Neural cell (in vitro differentiated cells): Measurements from ENCODE around the gene PHLDA2. TPM values are rescaled to one million over a fixed set of nuclear protein-coding genes. Genes with fewer than 3 reads are reported as not detected.

Source experiments
- H2AFZ ChIP-seq: fragments of 200-600, 300-800 bp; sonication (generic), shearing (Covaris generic); 2 replicates; pipeline ENCODE4 v1.6.0; 2014; ENCODE audit warnings: low read depth, mild to moderate bottlenecking, antibody characterized with exemption, low read length, moderate library complexity
- H3F3A ChIP-seq: fragments of 200-600 bp; shearing (Covaris generic); 2 replicates; pipeline ENCODE4 v1.6.1; 2016; ENCODE audit warnings: mild to moderate bottlenecking, moderate library complexity, mixed read lengths, antibody characterized with exemption, low read length; ENCODE audit not compliant: insufficient read depth, poor library complexity, severe bottlenecking
- H3K27ac ChIP-seq: fragments of 200-600, 300-800 bp; sonication (generic), shearing (Covaris generic); 2 replicates; pipeline ENCODE4 v1.5.1; 2014; ENCODE audit warnings: mild to moderate bottlenecking, low read length, moderate library complexity
- H3K27me3 ChIP-seq: fragments of 300-800, 200-600 bp; sonication (generic), shearing (Covaris generic); 2 replicates; pipeline ENCODE4 v1.6.0; 2014; ENCODE audit warnings: mild to moderate bottlenecking, low read depth, low read length, moderate library complexity; ENCODE audit not compliant: insufficient read depth
- H3K36me3 ChIP-seq: fragments of 300-800, 200-600 bp; sonication (generic), shearing (Covaris generic); 2 replicates; pipeline ENCODE4 v1.5.1; 2014; ENCODE audit warnings: mild to moderate bottlenecking, antibody characterized with exemption, low read length, moderate library complexity; ENCODE audit not compliant: insufficient read depth
- H3K4me2 ChIP-seq: fragments of 300-800, 200-600 bp; sonication (generic), shearing (Covaris generic); 2 replicates; pipeline ENCODE4 v1.6.0; 2014; ENCODE audit warnings: mild to moderate bottlenecking, low read length
- H3K4me3 ChIP-seq: fragments of 300-800, 200-600 bp; sonication (generic), shearing (Covaris generic); 2 replicates; pipeline ENCODE4 v1.5.1; 2014; ENCODE audit warnings: mild to moderate bottlenecking, low read length, moderate library complexity
- H3K79me2 ChIP-seq: fragments of 200-600 bp; shearing (Covaris generic); replicated peaks from 2 replicates; pipeline ENCODE4 v1.6.0; 2014; ENCODE audit warnings: mild to moderate bottlenecking, low read length, moderate library complexity; ENCODE audit not compliant: insufficient read depth
- H3K9ac ChIP-seq: fragments of 300-800, 200-600 bp; sonication (generic), shearing (Covaris generic); 2 replicates; pipeline ENCODE4 v1.6.1; 2016; ENCODE audit warnings: mild to moderate bottlenecking, low read length, mixed read lengths
- H3K9me2 ChIP-seq: fragments of 200-600 bp; shearing (Covaris generic); 2 replicates; pipeline ENCODE4 v1.6.1; 2016; ENCODE audit warnings: mild to moderate bottlenecking, low read length, mixed read lengths; ENCODE audit not compliant: insufficient read depth
- H3K9me3 ChIP-seq: fragments of 200-600, 300-800 bp; sonication (generic), shearing (Covaris generic); 2 replicates; pipeline ENCODE4 v1.6.1; 2016; ENCODE audit warnings: mild to moderate bottlenecking, mixed run types, low read length, moderate library complexity, mixed read lengths
- H4K20me1 ChIP-seq: fragments of 200-600 bp; shearing (Covaris generic); 2 replicates; pipeline ENCODE4 v1.6.1; 2016; ENCODE audit warnings: mild to moderate bottlenecking, mixed run types; ENCODE audit not compliant: insufficient read depth
- CTCF ChIP-seq: fragments of 450-650 bp; IDR thresholded peaks from 2 replicates; pipeline ENCODE4 v1.5.1; 2014; ENCODE audit warnings: antibody characterized with exemption, mild to moderate bottlenecking, moderate library complexity; ENCODE audit not compliant: poor library complexity, severe bottlenecking
- EP300 ChIP-seq: fragments of 450-650 bp; conservative IDR thresholded peaks from 2 replicates; pipeline ENCODE4 v1.6.1; 2014; ENCODE audit warnings: antibody characterized with exemption, mild to moderate bottlenecking, moderate library complexity; ENCODE audit not compliant: poor library complexity, severe bottlenecking
- EZH2 ChIP-seq: fragments of 200-600, 300-800 bp; shearing (Covaris generic), sonication (generic); IDR thresholded peaks from 2 replicates; pipeline ENCODE4 v1.6.1; 2014; ENCODE audit warnings: antibody characterized with exemption, low read length, borderline replicate concordance, mild to moderate bottlenecking; ENCODE audit not compliant: insufficient read depth, poor library complexity, severe bottlenecking
- MXI1 ChIP-seq: fragments of 450-650 bp; conservative IDR thresholded peaks from 2 replicates; pipeline ENCODE4 v1.6.1; 2014; ENCODE audit warnings: antibody characterized with exemption, mild to moderate bottlenecking; ENCODE audit not compliant: poor library complexity, severe bottlenecking
- POLR2AphosphoS5 ChIP-seq: IDR thresholded peaks from 2 replicates; pipeline ENCODE4 v1.6.1; 2012
- RAD21 ChIP-seq: fragments of 450-650 bp; conservative IDR thresholded peaks from 2 replicates; pipeline ENCODE4 v1.6.1; 2014; ENCODE audit warnings: antibody characterized with exemption, mild to moderate bottlenecking, moderate library complexity
- REST ChIP-seq: IDR thresholded peaks from 2 replicates; pipeline ENCODE4 v1.6.1; 2012; ENCODE audit warnings: borderline replicate concordance
- SMC3 ChIP-seq: fragments of 450-650 bp; conservative IDR thresholded peaks from 2 replicates; pipeline ENCODE4 v1.6.1; 2014; ENCODE audit warnings: antibody characterized with exemption, mild to moderate bottlenecking, moderate library complexity; ENCODE audit not compliant: poor library complexity
- TAF1 ChIP-seq: IDR thresholded peaks from 2 replicates; pipeline ENCODE4 v1.6.1; 2012; ENCODE audit warnings: low read depth
- polyA plus RNA-seq: library from polyadenylated mRNA; depleted of rRNA; stranded (reverse); fragments of >200 nt; gene quantifications from 2 replicates; pipeline ENCODE4 v1.2.3, GENCODE V29; 2014

PHLDA2 gene
- polyA plus RNA-seq, 1 donor from 2014 or later, result not detected

GRCh38 chr11:2950825-2951224 is 21.6 kb upstream of the PHLDA2 start:
- H3K27me3 ChIP-seq, result no peaks in the 10 kb centered on the region
- peaks cover 5% of the 10 kb centered on the region for H3K36me3 ChIP-seq
- no peak overlapping the region for H3K4me2 ChIP-seq

GRCh38 chr11:2949920-2950319 is 20.7 kb upstream of the PHLDA2 start:
- Histone ChIP-seq H3K27ac (no peak overlapping the region), H4K20me1 (no peaks in the 10 kb centered on the region), H3F3A (no peaks in the 10 kb centered on the region), H3K27me3 (no peaks in the 10 kb centered on the region), H3K9ac (no peak overlapping the region), H3K79me2 (no peaks in the 10 kb centered on the region), H3K36me3 (peaks cover 5% of the 10 kb centered on the region), H3K9me3 (no peaks in the 10 kb centered on the region), H3K4me3 (no peak overlapping the region), H2AFZ (no peak overlapping the region), H3K4me2 (no peak overlapping the region), H3K9me2 (no peaks in the 10 kb centered on the region)
- TF ChIP-seq POLR2AphosphoS5 (no peak), TAF1 (no peak), SMC3 (no peak), REST (no peak), RAD21 (no peak), EZH2 (no peak), CTCF (no peak), EP300 (no peak), MXI1 (no peak)

More at GRCh38 chr11:2950825-2951224, 21.6 kb upstream of the PHLDA2 start:
- no peaks in the 10 kb centered on the region for H3F3A ChIP-seq
- no peaks in the 10 kb centered on the region for H3K9me3 ChIP-seq
- no peak overlapping the region for H3K27ac ChIP-seq
- no peak overlapping the region for H3K4me3 ChIP-seq
- no peak for TF ChIP-seq POLR2AphosphoS5
- no peak for TF ChIP-seq SMC3
- H3K79me2 ChIP-seq, result no peaks in the 10 kb centered on the region
- no peaks in the 10 kb centered on the region for H4K20me1 ChIP-seq
- no peak overlapping the region for H2AFZ ChIP-seq
- H3K9me2 ChIP-seq, result no peaks in the 10 kb centered on the region
- no peak overlapping the region for H3K9ac ChIP-seq

- H3K36me3 ChIP-seq, result peaks cover 5% of the 10 kb centered on the region
- TF ChIP-seq EZH2 (no peak), MXI1 (no peak), CTCF (no peak), REST (no peak), SMC3 (no peak), EP300 (no peak), RAD21 (no peak), TAF1 (no peak), POLR2AphosphoS5 (no peak)
- no peaks in the 10 kb centered on the region for H3K79me2 ChIP-seq
- H3K9me2 ChIP-seq, result no peaks in the 10 kb centered on the region
- no peak overlapping the region for H3K9ac ChIP-seq
- no peak overlapping the region for H3K27ac ChIP-seq
- H4K20me1 ChIP-seq, result no peaks in the 10 kb centered on the region
- no peaks in the 10 kb centered on the region for H3K27me3 ChIP-seq
- no peaks in the 10 kb centered on the region for H3F3A ChIP-seq
- H3K4me2 ChIP-seq, result no peak overlapping the region
- no peak overlapping the region for H2AFZ ChIP-seq
- no peak overlapping the region for H3K4me3 ChIP-seq
- H3K9me3 ChIP-seq, result no peaks in the 10 kb centered on the region
Measured at GRCh38 chr11:2947744-2948143, 18.5 kb upstream of the PHLDA2 start.
